ENCODE data around the gene USP16.

DNA sequence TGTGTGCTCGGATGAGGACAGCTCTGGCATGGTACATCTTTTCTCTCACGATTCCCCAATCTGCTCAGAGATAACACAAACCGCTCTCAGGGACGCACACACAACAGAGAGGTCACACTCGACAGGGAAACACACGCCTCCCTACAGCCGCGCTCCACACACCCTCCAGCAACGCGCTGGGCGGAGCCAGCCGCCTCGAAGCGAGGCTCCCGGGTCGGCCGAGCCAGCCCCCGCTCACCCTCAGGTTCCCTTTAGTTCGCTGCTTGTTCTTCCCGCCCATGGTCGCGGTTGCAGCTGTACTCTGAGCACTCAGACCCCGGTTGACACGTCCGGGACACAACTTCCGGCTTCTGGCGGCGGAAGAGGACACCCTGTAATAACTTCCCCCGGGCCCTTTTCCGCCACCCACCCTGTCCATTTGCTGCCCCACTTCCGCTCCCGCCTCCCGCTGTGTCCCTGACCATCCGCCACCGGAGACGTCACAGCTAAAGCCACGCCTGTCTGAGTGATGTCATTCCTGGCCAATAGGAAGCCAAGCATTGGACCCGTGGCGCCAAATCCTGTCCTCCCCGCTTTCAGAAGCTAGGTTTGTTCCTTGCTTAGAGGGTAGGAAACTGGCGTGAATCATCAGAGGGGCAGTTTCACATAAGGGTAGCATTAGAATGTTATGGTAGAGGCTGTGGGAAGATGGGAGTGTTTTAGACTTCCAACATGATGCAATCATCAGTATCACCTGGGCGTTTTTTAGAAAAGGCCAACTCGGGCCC is 31.8 kb upstream of the USP16 start, which contains the start of gene LTN1:
- TF ChIP-seq, protein P1, sequence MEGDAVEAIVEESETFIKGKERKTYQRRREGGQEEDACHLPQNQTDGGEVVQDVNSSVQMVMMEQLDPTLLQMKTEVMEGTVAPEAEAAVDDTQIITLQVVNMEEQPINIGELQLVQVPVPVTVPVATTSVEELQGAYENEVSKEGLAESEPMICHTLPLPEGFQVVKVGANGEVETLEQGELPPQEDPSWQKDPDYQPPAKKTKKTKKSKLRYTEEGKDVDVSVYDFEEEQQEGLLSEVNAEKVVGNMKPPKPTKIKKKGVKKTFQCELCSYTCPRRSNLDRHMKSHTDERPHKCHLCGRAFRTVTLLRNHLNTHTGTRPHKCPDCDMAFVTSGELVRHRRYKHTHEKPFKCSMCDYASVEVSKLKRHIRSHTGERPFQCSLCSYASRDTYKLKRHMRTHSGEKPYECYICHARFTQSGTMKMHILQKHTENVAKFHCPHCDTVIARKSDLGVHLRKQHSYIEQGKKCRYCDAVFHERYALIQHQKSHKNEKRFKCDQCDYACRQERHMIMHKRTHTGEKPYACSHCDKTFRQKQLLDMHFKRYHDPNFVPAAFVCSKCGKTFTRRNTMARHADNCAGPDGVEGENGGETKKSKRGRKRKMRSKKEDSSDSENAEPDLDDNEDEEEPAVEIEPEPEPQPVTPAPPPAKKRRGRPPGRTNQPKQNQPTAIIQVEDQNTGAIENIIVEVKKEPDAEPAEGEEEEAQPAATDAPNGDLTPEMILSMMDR (conservative IDR thresholded peaks at IDR 0.05; ENCODE audit: low read depth, low read length) = no peak
- TF ChIP-seq EZH2 (IDR thresholded peaks at IDR 0.05; ENCODE audit: low read length, unreplicated experiment) = no peak
